PFSK-1 (cell line): ENCODE data around the gene CRYZL1.

ENCODE experiments used
- POLR2AphosphoS5 ChIP-seq: IDR thresholded peaks from 2 replicates; pipeline ENCODE4 v1.6.1; 2012; ENCODE audit warnings: low read depth, mild to moderate bottlenecking, control low read depth, low read length, moderate library complexity
- SIN3A ChIP-seq: IDR thresholded peaks from 2 replicates; pipeline ENCODE4 v1.6.1; 2012; ENCODE audit warnings: mild to moderate bottlenecking, low read length, moderate library complexity, borderline replicate concordance; ENCODE audit not compliant: insufficient read depth

DNA sequence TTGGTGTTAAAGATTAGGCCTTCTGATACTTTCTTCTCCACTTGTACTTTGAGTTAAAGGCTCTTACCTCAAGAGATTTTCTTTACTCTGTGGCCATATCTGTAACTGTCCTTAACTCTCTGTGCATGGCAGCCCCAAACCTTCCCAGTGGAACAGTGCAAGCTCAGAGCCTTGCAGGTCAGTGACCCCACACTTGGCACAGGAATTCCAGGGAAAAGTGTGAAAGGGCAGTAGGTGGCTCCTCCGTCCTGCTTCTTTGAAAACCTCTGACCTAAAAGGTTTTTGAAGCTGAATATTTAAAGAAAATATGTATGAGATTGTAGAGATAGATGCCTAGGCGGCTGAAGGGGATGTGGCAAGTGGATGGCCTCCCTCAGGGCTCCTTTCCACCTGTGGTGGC, 27.1 kb upstream of the CRYZL1 start:
- TF ChIP-seq POLR2AphosphoS5 (no peak), SIN3A (no peak)
